NCI-H1694 treated with DMSO at 0.1 percent for 48 hours (cell line): ENCODE results near the gene ARG2.
A peak's percentile ranks its signal among the peaks of the same experiment; 100 is the strongest.

Experiments
- DNase-seq: peaks from one replicate; lab custom pipeline; 2025; lab: John Stamatoyannopoulos, UW

The ARG2 gene

GRCh38 chr14:67638642-67639041, 18.9 kb downstream of the ARG2 start:
- no peak for DNase-seq

- no peak for DNase-seq
Measured at GRCh38 chr14:67641480-67641879, 21.8 kb downstream of the ARG2 start.

GRCh38 chr14:67641902-67642749, 22.4 kb downstream of the ARG2 start:
- DNase-seq, result no peak

- no peak for DNase-seq
Measured at GRCh38 chr14:67643713-67644112, 24.0 kb downstream of the ARG2 start.

GRCh38 chr14:67644428-67644827, 24.7 kb downstream of the ARG2 start:
- no peak for DNase-seq

GRCh38 chr14:67645414-67645813, 25.7 kb downstream of the ARG2 start:
- no peak for DNase-seq

- DNase-seq, result no peak
Measured at GRCh38 chr14:67646131-67646530, 26.4 kb downstream of the ARG2 start.

- DNase-seq, result no peak
Measured at GRCh38 chr14:67650151-67650550, 30.4 kb downstream of the ARG2 start.

- no peak for DNase-seq
Measured at GRCh38 chr14:67650694-67651093, 31.0 kb downstream of the ARG2 start.

GRCh38 chr14:67652189-67652588, 32.5 kb downstream of the ARG2 start:
- no peak for DNase-seq

- no peak for DNase-seq
Measured at GRCh38 chr14:67653651-67654280, 34.0 kb downstream of the ARG2 start.

GRCh38 chr14:67663633-67664032, 43.9 kb downstream of the ARG2 start:
- no peak for DNase-seq

- DNase-seq, result no peak
Measured at GRCh38 chr14:67665868-67666267, 46.1 kb downstream of the ARG2 start.

GRCh38 chr14:67666750-67667449, 47.2 kb downstream of the ARG2 start:
- DNase-seq, result peak; percentile 69

GRCh38 chr14:67668559-67668958, 48.8 kb downstream of the ARG2 start:
- DNase-seq, result no peak

- no peak for DNase-seq
Measured at GRCh38 chr14:67673451-67673850, 53.7 kb downstream of the ARG2 start.

GRCh38 chr14:67674139-67674479, 54.4 kb downstream of the ARG2 start:
- peak; percentile 61 for DNase-seq

GRCh38 chr14:67674480-67675218, 54.9 kb downstream of the ARG2 start, which contains the start of gene VTI1B:
TSS of gene VTI1B (minus strand) at chr14:67674632. CDS start at chr14:67674489, 143 bp downstream.
- DNase-seq, result peak; percentile 73

- no peak for DNase-seq
Measured at GRCh38 chr14:67675219-67675582, 55.5 kb downstream of the ARG2 start.

GRCh38 chr14:67679006-67679405, 59.3 kb downstream of the ARG2 start:
- DNase-seq, result no peak

GRCh38 chr14:67680121-67680602, 60.4 kb downstream of the ARG2 start:
- no peak for DNase-seq

GRCh38 chr14:67680941-67681340, 61.2 kb downstream of the ARG2 start:
- DNase-seq, result no peak
